NCI-H146 treated with DMSO at 0.1 percent for 48 hours (cell line): ENCODE results near the gene PACS1.

Experiments
- DNase-seq: peaks from one replicate; lab custom pipeline; 2025; ENCODE audit not compliant: unreplicated experiment; lab: John Stamatoyannopoulos, UW

The PACS1 gene

GRCh38 chr11:66048547-66049323, 21.3 kb upstream of the PACS1 start, which contains the start of gene GAL3ST3:
Gene GAL3ST3 (minus strand): TSS chr11:66049161. CDS start chr11:66045415, 3,746 bp downstream.
- DNase-seq: no peak

GRCh38 chr11:66050581-66051231, 19.4 kb upstream of the PACS1 start:
- DNase-seq: no peak

- DNase-seq: no peak
These were observed 18.7 kb upstream of the PACS1 start for GRCh38 chr11:66051371-66051765.

- DNase-seq: peak; percentile 91
These were observed 18.1 kb upstream of the PACS1 start, which contains the start of gene SF3B2 for GRCh38 chr11:66051766-66052663. Gene SF3B2 (plus strand): TSS chr11:66052364. CDS start chr11:66052385, 21 bp downstream.

- peak; percentile 52 for DNase-seq
These were observed 17.4 kb upstream of the PACS1 start for GRCh38 chr11:66052664-66052982.

- DNase-seq: no peak
These were observed 15.1 kb upstream of the PACS1 start for GRCh38 chr11:66055021-66055420.

GRCh38 chr11:66056501-66056900, 13.6 kb upstream of the PACS1 start:
- no peak for DNase-seq

GRCh38 chr11:66059966-66060680, 9.9 kb upstream of the PACS1 start:
- no peak for DNase-seq

GRCh38 chr11:66061268-66061667, 8.8 kb upstream of the PACS1 start:
- no peak for DNase-seq

GRCh38 chr11:66062408-66062807, 7.7 kb upstream of the PACS1 start:
- DNase-seq: no peak

- DNase-seq: no peak
These were observed 6.2 kb upstream of the PACS1 start for GRCh38 chr11:66063900-66064299.

GRCh38 chr11:66064571-66064970, 5.5 kb upstream of the PACS1 start:
- no peak for DNase-seq

- no peak for DNase-seq
These were observed 3.3 kb upstream of the PACS1 start for GRCh38 chr11:66066751-66067150.

- no peak for DNase-seq
These were observed 2.4 kb upstream of the PACS1 start for GRCh38 chr11:66067640-66068039.

- peak; percentile 26 for DNase-seq
These were observed 1.8 kb upstream of the PACS1 start for GRCh38 chr11:66068154-66068821.

GRCh38 chr11:66068923-66069714, 953 bp upstream of the PACS1 start:
- DNase-seq: no peak

- no peak for DNase-seq
These were observed 720 bp downstream of the PACS1 start for GRCh38 chr11:66070604-66071380.

- no peak for DNase-seq
These were observed 1.3 kb downstream of the PACS1 start for GRCh38 chr11:66071381-66071801.

- DNase-seq: no peak
These were observed 2.0 kb downstream of the PACS1 start for GRCh38 chr11:66072081-66072480.
